GDM1 (cell line): ENCODE results near the gene CD300LB.
"Not testable (repeated sequence)": the region's sequence is repeated elsewhere in the genome, so short reads cannot be mapped to it uniquely, and the experiment has no call there.

Experiments used
- DNase-seq: peaks from one replicate; lab custom pipeline; 2025; lab: John Stamatoyannopoulos, UW

CD300LB gene

GRCh38 chr17:74493331-74493833 is 37.9 kb downstream of the CD300LB start:
- peak; percentile 54 for DNase-seq

GRCh38 chr17:74491626-74492025 is 39.6 kb downstream of the CD300LB start:
- DNase-seq, result no peak

- DNase-seq, result no peak
Measured at GRCh38 chr17:74490716-74491115, 40.6 kb downstream of the CD300LB start.

- not testable (repeated sequence) for DNase-seq
Measured at GRCh38 chr17:74488276-74488675, 43.0 kb downstream of the CD300LB start.

GRCh38 chr17:74485841-74486240 is 45.4 kb downstream of the CD300LB start:
- DNase-seq, result no peak

GRCh38 chr17:74485022-74485743 is 46.1 kb downstream of the CD300LB start:
- DNase-seq, result no peak

- no peak for DNase-seq
Measured at GRCh38 chr17:74484066-74484465, 47.2 kb downstream of the CD300LB start.

GRCh38 chr17:74481621-74482020 is 49.7 kb downstream of the CD300LB start:
- no peak for DNase-seq

GRCh38 chr17:74480290-74480689 is 51.0 kb downstream of the CD300LB start:
- no peak for DNase-seq

GRCh38 chr17:74478420-74479100 is 52.7 kb downstream of the CD300LB start:
- no peak for DNase-seq

GRCh38 chr17:74477411-74477810 is 53.9 kb downstream of the CD300LB start:
- DNase-seq, result no peak

- DNase-seq, result no peak
Measured at GRCh38 chr17:74475189-74475588, 56.1 kb downstream of the CD300LB start.

- no peak for DNase-seq
Measured at GRCh38 chr17:74474043-74474792, 57.1 kb downstream of the CD300LB start.

- DNase-seq, result no peak
Measured at GRCh38 chr17:74473294-74473693, 58.0 kb downstream of the CD300LB start.

- DNase-seq, result no peak
Measured at GRCh38 chr17:74472890-74473289, 58.4 kb downstream of the CD300LB start.

GRCh38 chr17:74471341-74471740 is 59.9 kb downstream of the CD300LB start:
- DNase-seq, result no peak
